ENCODE data around the gene TSPAN9. TPM values are rescaled to one million over a fixed set of nuclear protein-coding genes. Genes with fewer than 3 reads are reported as not detected.

Gene TSPAN9
- total RNA-seq, 1 donor from 2014 or later = 49.4 TPM

- Mint-ChIP-seq H3K4me3 (no peak overlapping the region), H3K9me3 (no peaks in the 10 kb centered on the region), H3K27me3 (ENCODE audit: low read depth) (no peaks in the 10 kb centered on the region), H3K4me1 (peaks cover 18% of the 10 kb centered on the region), H3K36me3 (no peaks in the 10 kb centered on the region), H3K27ac (no peak overlapping the region)
- TF ChIP-seq CTCF (IDR thresholded peaks at IDR 0.05; ENCODE audit: unreplicated experiment) = no peak
- no peak for DNase-seq (ENCODE audit: low spot score in 2 of 2, unreplicated experiment in 2 of 2)
These were observed 185.3 kb downstream of the TSPAN9 start for GRCh38 chr12:3262470-3262869.

- H3K9me3 Mint-ChIP-seq = no peaks in the 10 kb centered on the region
- H3K27ac Mint-ChIP-seq = no peak overlapping the region
These were observed 186.1 kb downstream of the TSPAN9 start for GRCh38 chr12:3263282-3263681.

GRCh38 chr12:3263939-3264922 lies 187.1 kb downstream of the TSPAN9 start:
- Mint-ChIP-seq H3K27ac (no peak overlapping the region), H3K4me1 (peaks cover 20% of the 10 kb centered on the region), H3K27me3 (ENCODE audit: low read depth) (no peaks in the 10 kb centered on the region), H3K9me3 (no peaks in the 10 kb centered on the region), H3K36me3 (no peaks in the 10 kb centered on the region), H3K4me3 (no peak overlapping the region)
- TF ChIP-seq CTCF (IDR thresholded peaks at IDR 0.05; ENCODE audit: unreplicated experiment) = no peak
- no peak for DNase-seq (ENCODE audit: low spot score in 2 of 2, unreplicated experiment in 2 of 2)

More at GRCh38 chr12:3263282-3263681, 186.1 kb downstream of the TSPAN9 start:
- Mint-ChIP-seq H3K36me3 (no peaks in the 10 kb centered on the region), H3K27me3 (ENCODE audit: low read depth) (no peaks in the 10 kb centered on the region), H3K4me3 (no peak overlapping the region), H3K4me1 (peaks cover 20% of the 10 kb centered on the region)
- DNase-seq (ENCODE audit: low spot score in 2 of 2, unreplicated experiment in 2 of 2) = no peak
- no peak for TF ChIP-seq CTCF (IDR thresholded peaks at IDR 0.05; ENCODE audit: unreplicated experiment)

- Mint-ChIP-seq H3K36me3 (no peaks in the 10 kb centered on the region), H3K27me3 (ENCODE audit: low read depth) (no peaks in the 10 kb centered on the region), H3K9me3 (no peaks in the 10 kb centered on the region), H3K4me1 (peaks cover 20% of the 10 kb centered on the region), H3K4me3 (no peak overlapping the region), H3K27ac (no peak overlapping the region)
- TF ChIP-seq CTCF (IDR thresholded peaks at IDR 0.05; ENCODE audit: unreplicated experiment) = no peak
- DNase-seq (ENCODE audit: low spot score in 2 of 2, unreplicated experiment in 2 of 2) = no peak
These were observed 188.2 kb downstream of the TSPAN9 start for GRCh38 chr12:3265406-3265805.

GRCh38 chr12:3266638-3267037 lies 189.5 kb downstream of the TSPAN9 start:
- Mint-ChIP-seq H3K36me3 (no peaks in the 10 kb centered on the region), H3K27ac (no peak overlapping the region), H3K27me3 (ENCODE audit: low read depth) (no peaks in the 10 kb centered on the region), H3K4me1 (peaks cover 28% of the 10 kb centered on the region), H3K4me3 (no peak overlapping the region), H3K9me3 (no peaks in the 10 kb centered on the region)
- TF ChIP-seq CTCF (IDR thresholded peaks at IDR 0.05; ENCODE audit: unreplicated experiment) = no peak
- no peak for DNase-seq (ENCODE audit: low spot score in 2 of 2, unreplicated experiment in 2 of 2)

Data from mesothelial cell of epicardium (in vitro differentiated cells).